Measurements from ENCODE around the gene CBARP.

The CBARP gene

DNA sequence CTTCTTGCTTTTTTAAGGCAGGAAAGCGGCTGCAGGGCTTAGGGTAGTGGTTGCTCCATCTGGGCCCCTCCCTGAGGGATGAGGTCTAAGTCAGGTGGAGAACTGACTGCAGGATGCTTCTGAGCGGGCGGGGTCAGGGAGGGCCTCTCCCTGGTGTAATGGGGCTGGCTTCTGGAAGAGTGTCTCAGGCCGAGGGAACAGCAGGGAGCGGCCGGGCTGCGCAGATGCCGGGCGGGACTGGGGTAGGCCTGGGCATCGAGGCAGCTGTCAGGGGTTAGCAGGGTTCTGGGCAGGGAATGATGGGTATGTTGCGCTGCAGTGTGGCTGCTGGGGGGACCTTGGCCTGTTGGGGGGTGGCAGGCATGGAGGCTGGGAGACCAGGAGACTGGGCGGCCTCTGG lies 40.3 kb upstream of the CBARP start:
- FAIRE-seq (no peak), DNase-seq (ENCODE audit: insufficient read length, low spot score) (no peak)
- TF ChIP-seq, protein P1, sequence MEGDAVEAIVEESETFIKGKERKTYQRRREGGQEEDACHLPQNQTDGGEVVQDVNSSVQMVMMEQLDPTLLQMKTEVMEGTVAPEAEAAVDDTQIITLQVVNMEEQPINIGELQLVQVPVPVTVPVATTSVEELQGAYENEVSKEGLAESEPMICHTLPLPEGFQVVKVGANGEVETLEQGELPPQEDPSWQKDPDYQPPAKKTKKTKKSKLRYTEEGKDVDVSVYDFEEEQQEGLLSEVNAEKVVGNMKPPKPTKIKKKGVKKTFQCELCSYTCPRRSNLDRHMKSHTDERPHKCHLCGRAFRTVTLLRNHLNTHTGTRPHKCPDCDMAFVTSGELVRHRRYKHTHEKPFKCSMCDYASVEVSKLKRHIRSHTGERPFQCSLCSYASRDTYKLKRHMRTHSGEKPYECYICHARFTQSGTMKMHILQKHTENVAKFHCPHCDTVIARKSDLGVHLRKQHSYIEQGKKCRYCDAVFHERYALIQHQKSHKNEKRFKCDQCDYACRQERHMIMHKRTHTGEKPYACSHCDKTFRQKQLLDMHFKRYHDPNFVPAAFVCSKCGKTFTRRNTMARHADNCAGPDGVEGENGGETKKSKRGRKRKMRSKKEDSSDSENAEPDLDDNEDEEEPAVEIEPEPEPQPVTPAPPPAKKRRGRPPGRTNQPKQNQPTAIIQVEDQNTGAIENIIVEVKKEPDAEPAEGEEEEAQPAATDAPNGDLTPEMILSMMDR (IDR thresholded peaks at IDR 0.05; ENCODE audit: insufficient read depth, missing control alignments): no peak

DNA sequence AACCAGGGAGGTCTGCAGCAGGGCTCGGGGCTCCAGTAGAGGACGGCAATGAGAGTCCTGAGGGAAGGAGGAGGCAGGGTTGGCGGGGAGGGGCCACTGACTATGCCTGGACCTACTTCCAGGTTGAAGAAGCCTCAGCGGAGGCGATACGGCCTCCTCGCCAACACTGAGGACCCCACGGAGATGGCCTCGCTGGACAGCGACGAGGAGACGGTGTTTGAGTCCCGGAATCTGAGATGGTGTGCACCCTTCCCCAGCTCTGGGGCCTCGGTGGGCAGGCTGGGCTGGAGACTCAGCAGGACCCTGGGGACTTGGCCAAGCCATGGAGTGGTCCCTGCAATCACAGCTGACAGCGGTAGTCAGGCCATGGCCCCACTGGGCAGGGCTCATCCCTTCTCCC lies 39.3 kb upstream of the CBARP start:
- TF ChIP-seq, protein P1 (IDR thresholded peaks at IDR 0.05; ENCODE audit: insufficient read depth, missing control alignments): no peak
- DNase-seq (ENCODE audit: insufficient read length, low spot score): no peak
- FAIRE-seq: no peak

DNA sequence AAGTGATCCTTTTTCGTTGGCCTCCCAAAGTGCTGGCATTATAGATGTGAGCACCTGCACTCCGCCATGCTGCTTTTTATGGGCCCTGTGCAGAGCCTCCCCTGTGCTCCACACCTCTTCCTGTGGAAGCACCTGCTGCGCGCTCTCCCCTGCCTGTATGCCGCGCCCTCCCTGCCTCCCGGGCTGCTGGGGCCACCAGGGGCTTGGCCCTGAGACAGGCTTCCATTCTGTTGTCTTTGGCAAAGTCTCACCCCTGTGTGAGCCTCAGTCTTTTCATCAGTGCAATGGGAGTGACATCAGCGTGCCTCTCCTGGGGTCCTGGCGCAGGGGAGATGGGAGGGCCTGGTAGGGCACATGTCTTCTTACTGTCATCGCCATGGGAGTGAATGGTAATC lies 38.8 kb upstream of the CBARP start:
- FAIRE-seq: no peak
- TF ChIP-seq, protein P1 (IDR thresholded peaks at IDR 0.05; ENCODE audit: insufficient read depth, missing control alignments): no peak
- no peak for DNase-seq (ENCODE audit: insufficient read length, low spot score)

DNA sequence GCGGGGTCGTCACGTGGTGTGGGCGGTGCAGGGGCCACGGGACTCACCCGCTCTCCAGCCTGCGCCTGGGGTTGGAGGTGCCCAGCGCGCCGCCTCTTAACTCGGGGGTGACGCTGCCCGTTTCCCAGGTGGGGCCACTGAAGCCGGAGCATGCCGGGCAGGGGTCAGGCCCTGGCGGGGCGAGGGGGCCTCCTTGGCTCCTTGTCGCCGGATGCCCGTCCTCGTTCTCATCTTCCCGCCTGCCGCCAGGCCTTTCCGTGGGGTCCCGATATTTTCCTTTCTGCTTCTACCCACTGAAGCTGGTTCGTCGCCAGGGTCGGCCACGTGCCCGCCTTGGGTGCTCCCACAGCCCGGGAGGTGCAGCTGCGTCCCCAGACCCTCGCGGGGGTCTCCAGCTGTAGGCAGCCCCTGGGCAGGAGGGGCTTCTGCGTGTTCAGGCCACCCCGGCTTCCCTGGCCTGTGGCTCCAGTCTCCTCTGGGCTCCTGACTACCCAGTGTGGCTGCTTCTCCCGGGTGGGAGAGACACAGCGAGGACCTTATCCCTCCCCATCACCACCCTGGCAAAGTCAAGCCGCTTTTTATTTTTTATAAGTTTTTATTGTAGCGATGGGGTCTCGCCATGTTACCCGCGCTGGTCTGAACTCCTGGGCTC lies 38.3 kb upstream of the CBARP start:
- TF ChIP-seq, protein P1 (IDR thresholded peaks at IDR 0.05; ENCODE audit: insufficient read depth, missing control alignments): no peak
- DNase-seq (ENCODE audit: insufficient read length, low spot score): no peak
- no peak for FAIRE-seq

DNA sequence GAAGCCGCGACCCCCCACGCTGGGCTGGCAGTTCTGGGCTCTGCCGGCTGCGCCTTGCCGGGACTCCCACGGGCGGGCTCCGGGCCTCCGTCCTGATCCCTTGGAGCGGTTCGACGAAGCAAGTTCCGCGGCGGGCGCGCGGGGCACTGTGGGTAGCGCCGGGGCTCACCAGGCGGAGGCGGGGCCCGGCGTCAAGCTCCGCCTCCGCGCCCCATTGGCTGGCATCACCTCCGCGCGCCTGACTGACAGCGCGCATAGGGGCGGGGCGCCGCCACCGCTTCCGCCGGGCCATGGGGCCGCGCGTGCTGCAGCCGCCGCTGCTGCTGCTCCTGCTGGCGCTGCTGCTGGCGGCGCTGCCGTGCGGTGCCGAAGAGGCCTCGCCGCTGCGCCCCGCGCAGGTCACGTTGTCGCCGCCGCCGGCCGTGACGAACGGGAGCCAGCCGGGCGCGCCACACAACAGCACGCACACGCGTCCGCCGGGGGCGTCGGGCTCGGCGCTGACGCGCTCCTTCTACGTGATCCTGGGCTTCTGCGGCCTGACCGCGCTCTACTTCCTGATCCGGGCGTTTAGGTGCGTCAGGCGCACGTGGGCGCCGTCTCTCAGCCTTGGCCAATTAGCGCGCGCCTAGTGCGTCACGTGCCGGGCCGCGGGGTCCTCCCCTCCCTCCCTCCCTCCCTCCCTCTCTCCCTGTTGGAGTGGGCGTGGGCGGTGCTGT lies 37.6 kb upstream of the CBARP start, which contains the start of gene FAM174C:
Gene FAM174C, plus strand, starts transcription at position 271 of the 716 bp plus-strand sequence. Its CDS starts 20 bp downstream, at position 291.
- DNase-seq (ENCODE audit: insufficient read length, low spot score): peak; percentile 95
- no peak for FAIRE-seq
- TF ChIP-seq, protein P1 (IDR thresholded peaks at IDR 0.05; ENCODE audit: insufficient read depth, missing control alignments): no peak

DNA sequence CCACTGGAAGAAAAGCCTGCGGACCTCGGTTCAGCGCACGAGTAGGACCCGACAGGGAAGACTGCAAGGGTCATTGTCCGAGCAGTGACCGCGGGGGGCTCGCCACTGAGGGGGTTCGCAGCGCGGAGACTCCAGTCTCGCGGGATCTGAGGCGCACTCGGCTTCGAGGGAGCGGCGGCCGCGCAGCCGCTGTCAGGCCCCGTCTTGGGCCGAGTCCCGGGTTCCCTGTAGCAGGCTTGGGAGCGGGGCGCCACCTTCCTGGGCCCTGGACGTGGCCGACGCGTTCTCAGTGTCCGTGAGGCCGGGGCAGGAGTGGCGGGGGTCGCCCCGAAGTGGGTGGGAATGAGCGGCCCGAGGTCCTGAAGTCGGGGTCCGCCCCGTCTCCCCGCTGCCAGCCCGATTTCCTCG lies 37.1 kb upstream of the CBARP start:
- DNase-seq (ENCODE audit: insufficient read length, low spot score) (no peak), FAIRE-seq (no peak)
- TF ChIP-seq, protein P1 (IDR thresholded peaks at IDR 0.05; ENCODE audit: insufficient read depth, missing control alignments): no peak
